ENCODE measurements around the gene EFCAB13. TPM values are rescaled to one million over a fixed set of nuclear protein-coding genes. Genes with fewer than 3 reads are reported as not detected.
"Not testable (repeated sequence)": the region's sequence is repeated elsewhere in the genome, so short reads cannot be mapped to it uniquely, and the experiment has no call there.

EFCAB13 gene
- total RNA-seq, 1 experiment from 2014 or later, result not detected

GRCh38 chr17:47414612-47415011, 90.9 kb downstream of the EFCAB13 start:
- Histone ChIP-seq H3K4me1 (ENCODE audit: insufficient read depth, low read length, poor library complexity, severe bottlenecking) (no peaks in the 10 kb centered on the region), H3K27ac (ENCODE audit: low read depth, low read length, poor library complexity, severe bottlenecking) (no peak overlapping the region), H3K4me3 (ENCODE audit: low read depth, low read length, poor library complexity, severe bottlenecking) (no peak overlapping the region), H3K27me3 (replicated peaks; ENCODE audit: insufficient read depth, low read depth, low read length, poor library complexity) (no peaks in the 10 kb centered on the region), H3K9me3 (ENCODE audit: low read depth, low read length, poor library complexity, severe bottlenecking) (no peaks in the 10 kb centered on the region), H3K36me3 (ENCODE audit: insufficient read depth, low read length, poor library complexity, severe bottlenecking) (no peaks in the 10 kb centered on the region)
- DNase-seq (ENCODE audit: low spot score), result no peak
- TF ChIP-seq EZH2 (IDR thresholded peaks at IDR 0.05; ENCODE audit: borderline replicate concordance, low read depth, low read length, poor library complexity, severe bottlenecking) (no peak), CTCF (conservative IDR thresholded peaks at IDR 0.05; ENCODE audit: low read depth, low read length) (no peak)
- BruUV-seq (replicated peaks), result no TSS peak
- intact Hi-C loops (cut with micrococcal nuclease; ENCODE audit: unreplicated experiment), result no loop called here
- POLR2A ChIA-PET (ENCODE audit: low non-redundant PET), result no interaction called here
- CTCF ChIA-PET, result no interaction called here

- no peak overlapping the region for H3K27ac ChIP-seq (ENCODE audit: low read depth, low read length, poor library complexity, severe bottlenecking)
- H3K9me3 ChIP-seq (ENCODE audit: low read depth, low read length, poor library complexity, severe bottlenecking), result no peaks in the 10 kb centered on the region
- H3K27me3 ChIP-seq (replicated peaks; ENCODE audit: insufficient read depth, low read depth, low read length, poor library complexity), result peaks cover 6% of the 10 kb centered on the region
- peak overlapping the region; percentile 38 for H3K4me3 ChIP-seq (ENCODE audit: low read depth, low read length, poor library complexity, severe bottlenecking)
- no peaks in the 10 kb centered on the region for H3K36me3 ChIP-seq (ENCODE audit: insufficient read depth, low read length, poor library complexity, severe bottlenecking)
- H3K4me1 ChIP-seq (ENCODE audit: insufficient read depth, low read length, poor library complexity, severe bottlenecking), result no peaks in the 10 kb centered on the region
- no peak for TF ChIP-seq CTCF (conservative IDR thresholded peaks at IDR 0.05; ENCODE audit: low read depth, low read length)
- no peak for TF ChIP-seq EZH2 (IDR thresholded peaks at IDR 0.05; ENCODE audit: borderline replicate concordance, low read depth, low read length, poor library complexity, severe bottlenecking)
- CTCF ChIA-PET, result no interaction called here
- intact Hi-C loops (cut with micrococcal nuclease; ENCODE audit: unreplicated experiment), result no loop called here
- peak; percentile 1 for DNase-seq (ENCODE audit: low spot score)
- POLR2A ChIA-PET (ENCODE audit: low non-redundant PET), result no interaction called here
- no TSS peak for BruUV-seq (replicated peaks)
These were observed 99.9 kb downstream of the EFCAB13 start for GRCh38 chr17:47423406-47424295.

- H3K27ac ChIP-seq (ENCODE audit: low read depth, low read length, poor library complexity, severe bottlenecking); H3K36me3 ChIP-seq (ENCODE audit: insufficient read depth, low read length, poor library complexity, severe bottlenecking); H3K4me3 ChIP-seq (ENCODE audit: low read depth, low read length, poor library complexity, severe bottlenecking); H3K4me1 ChIP-seq (ENCODE audit: insufficient read depth, low read length, poor library complexity, severe bottlenecking); H3K9me3 ChIP-seq (ENCODE audit: low read depth, low read length, poor library complexity, severe bottlenecking); intact Hi-C loops (cut with micrococcal nuclease; ENCODE audit: unreplicated experiment); CTCF ChIA-PET; DNase-seq (ENCODE audit: low spot score); H3K27me3 ChIP-seq (replicated peaks; ENCODE audit: insufficient read depth, low read depth, low read length, poor library complexity); BruUV-seq (replicated peaks); POLR2A ChIA-PET (ENCODE audit: low non-redundant PET): not testable (repeated sequence)
These were observed 101.5 kb downstream of the EFCAB13 start for GRCh38 chr17:47425233-47425632.

- CTCF ChIA-PET; intact Hi-C loops (cut with micrococcal nuclease; ENCODE audit: unreplicated experiment); BruUV-seq (replicated peaks): not testable (repeated sequence)
These were observed 102.3 kb downstream of the EFCAB13 start for GRCh38 chr17:47425887-47426635.

More at GRCh38 chr17:47425887-47426635, 102.3 kb downstream of the EFCAB13 start:
- H3K9me3 ChIP-seq (ENCODE audit: low read depth, low read length, poor library complexity, severe bottlenecking); H3K27me3 ChIP-seq (replicated peaks; ENCODE audit: insufficient read depth, low read depth, low read length, poor library complexity); H3K27ac ChIP-seq (ENCODE audit: low read depth, low read length, poor library complexity, severe bottlenecking); H3K4me3 ChIP-seq (ENCODE audit: low read depth, low read length, poor library complexity, severe bottlenecking); H3K36me3 ChIP-seq (ENCODE audit: insufficient read depth, low read length, poor library complexity, severe bottlenecking); DNase-seq (ENCODE audit: low spot score); H3K4me1 ChIP-seq (ENCODE audit: insufficient read depth, low read length, poor library complexity, severe bottlenecking); POLR2A ChIA-PET (ENCODE audit: low non-redundant PET): not testable (repeated sequence)
